Liver (tissue), 9 donors: ENCODE measurements around the gene OR2V1. TPM values are rescaled to one million over a fixed set of nuclear protein-coding genes. Genes with fewer than 3 reads are reported as not detected.
"Not testable (repeated sequence)": the region's sequence is repeated elsewhere in the genome, so short reads cannot be mapped to it uniquely, and the experiment has no call there.

ENCODE experiments used
- DNase-seq: peaks from one replicate; pipeline ENCODE4 v3.0.0-alpha.2; 2017; ENCODE audit warnings: low spot score
- H3K27ac ChIP-seq, 2 donors: one replicate each; pipeline ENCODE4 v1.7.0; 2013; ENCODE audit warnings: inconsistent platforms in 2 of 2, low read length in 2 of 2, control low read depth in 1 of 2, low read depth in 1 of 2, mild to moderate bottlenecking in 1 of 2
- H3K27me3 ChIP-seq, 4 donors: one replicate each; pipeline versions ENCODE4 v1.6.1 to v1.7.0; 2013; ENCODE audit warnings: low read length in 3 of 4, inconsistent platforms in 1 of 4, mild to moderate bottlenecking in 1 of 4, moderate library complexity in 1 of 4; ENCODE audit not compliant: control insufficient read depth in 4 of 4, insufficient read depth in 4 of 4
- H3K36me3 ChIP-seq, 4 donors: one replicate each; pipeline versions ENCODE4 v1.6.1 to v1.7.0; 2013; ENCODE audit warnings: low read length in 3 of 4, mild to moderate bottlenecking in 3 of 4, low read depth in 1 of 4, moderate library complexity in 1 of 4; ENCODE audit not compliant: control insufficient read depth in 4 of 4, insufficient read depth in 3 of 4
- H3K4me1 ChIP-seq, 4 donors: one replicate each; pipeline versions ENCODE4 v1.6.1 to v1.7.0; 2013; ENCODE audit warnings: low read length in 3 of 4, mild to moderate bottlenecking in 3 of 4, moderate library complexity in 1 of 4; ENCODE audit not compliant: control insufficient read depth in 4 of 4, insufficient read depth in 4 of 4
- H3K4me3 ChIP-seq, 3 donors: one replicate each; pipeline versions ENCODE4 v1.6.1 to v1.7.0; 2013; ENCODE audit warnings: low read length in 3 of 3, control low read depth in 1 of 3, low read depth in 1 of 3, mild to moderate bottlenecking in 1 of 3
- H3K9ac ChIP-seq, 2 donors: one replicate each; pipeline ENCODE4 v1.7.0; 2013; ENCODE audit warnings: low read length in 2 of 2, mild to moderate bottlenecking in 2 of 2, moderate library complexity in 2 of 2, control low read depth in 1 of 2, low read depth in 1 of 2
- H3K9me3 ChIP-seq, 4 donors: one replicate each; pipeline versions ENCODE4 v1.6.1 to v1.7.0; 2013; ENCODE audit warnings: low read length in 3 of 4; ENCODE audit not compliant: control insufficient read depth in 4 of 4
- EGR1 ChIP-seq, 2 donors: IDR thresholded peaks; 2 replicates each; pipeline ENCODE4 v1.6.1; 2016 to 2018; ENCODE audit warnings: antibody characterized with exemption in 2 of 2, low read depth in 2 of 2
- HNF4A ChIP-seq, 2 donors: conservative IDR thresholded peaks; 2 replicates each; pipeline ENCODE4 v1.6.1; 2016; ENCODE audit warnings: antibody characterized with exemption in 2 of 2, mild to moderate bottlenecking in 2 of 2
- NR2F2 ChIP-seq: IDR thresholded peaks from 2 replicates; pipeline ENCODE4 v1.6.1; 2016; ENCODE audit warnings: antibody characterized with exemption
- REST ChIP-seq: IDR thresholded peaks from 2 replicates; pipeline ENCODE4 v1.6.1; 2016; ENCODE audit warnings: antibody characterized with exemption, mild to moderate bottlenecking
- RXRA ChIP-seq, 2 donors: IDR thresholded peaks; 2 replicates each; pipeline ENCODE4 v1.6.1; 2017 to 2018; ENCODE audit warnings: antibody characterized with exemption in 2 of 2, mild to moderate bottlenecking in 1 of 2
- WGBS: extraction: QIAGEN DNeasy Blood & Tissue Kit; methylation state at CpG from one replicate; pipeline ENCODE4 v1.1.7; 2013; 5-methylcytosine and 5-hydroxymethylcytosine counted together
- polyA plus RNA-seq, 2 donors: library from polyadenylated mRNA; stranded (reverse) in 1 of 2; unstranded in 1 of 2; fragments of 200-250 nt in 1 of 2; fragments of >200 nt in 1 of 2; fragmentation: Nextera tagmentation in 1 of 2; extraction: Ambion mirVana in 1 of 2; gene quantifications; one replicate each; pipeline versions ENCODE4 v1.2.1 to v1.2.3, GENCODE V29; 2013 to 2015
- total RNA-seq, 2 donors: library from RNA; depleted of rRNA; stranded (reverse); fragments of >200 nt; gene quantifications; one replicate each; pipeline ENCODE4 v1.2.3, GENCODE V29; 2014
- TF ChIP-seq, protein P1 (sequence below): IDR thresholded peaks from 2 replicates; pipeline ENCODE4 v1.6.1; 2016; ENCODE audit warnings: antibody characterized with exemption
- donor health status: healthy.
- donor health status: healthy.
- donor health status: healthy.
- donor health status: healthy.
- donor health status: healthy.

Gene OR2V1
- total and polyA plus RNA-seq, 4 donors: not detected

GRCh38 chr5:181099602-181100086 is 31.3 kb downstream of the OR2V1 start (continued):
- TF ChIP-seq HNF4A (conservative IDR thresholded peaks at IDR 0.05) (no peak), RXRA (IDR thresholded peaks at IDR 0.05) (no peak), NR2F2 (no peak), REST (no peak), EGR1 (IDR thresholded peaks at IDR 0.05; ENCODE audit: low read depth in 2 of 2) (no peak)
- TF ChIP-seq, protein P1, sequence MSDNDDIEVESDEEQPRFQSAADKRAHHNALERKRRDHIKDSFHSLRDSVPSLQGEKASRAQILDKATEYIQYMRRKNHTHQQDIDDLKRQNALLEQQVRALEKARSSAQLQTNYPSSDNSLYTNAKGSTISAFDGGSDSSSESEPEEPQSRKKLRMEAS: no peak

- Histone ChIP-seq H3K27ac (no peak overlapping the region), H3K27me3 (peaks cover 0 to 8% (median 3%) of the 10 kb centered on the region in 4 donors), H3K9me3 (no peaks in the 10 kb centered on the region), H3K9ac (no peak overlapping the region), H3K36me3 (no peaks in the 10 kb centered on the region), H3K4me1 (peaks cover 0 to 4% (median 0%) of the 10 kb centered on the region in 4 donors), H3K4me3 (no peak overlapping the region)
- 23% methylated on average over 20 of the region's 22 CpGs for WGBS
- DNase-seq: no peak
- TF ChIP-seq REST: no peak
- TF ChIP-seq NR2F2: no peak
Observed at GRCh38 chr5:181098762-181099601, 32.0 kb downstream of the OR2V1 start.

DNA sequence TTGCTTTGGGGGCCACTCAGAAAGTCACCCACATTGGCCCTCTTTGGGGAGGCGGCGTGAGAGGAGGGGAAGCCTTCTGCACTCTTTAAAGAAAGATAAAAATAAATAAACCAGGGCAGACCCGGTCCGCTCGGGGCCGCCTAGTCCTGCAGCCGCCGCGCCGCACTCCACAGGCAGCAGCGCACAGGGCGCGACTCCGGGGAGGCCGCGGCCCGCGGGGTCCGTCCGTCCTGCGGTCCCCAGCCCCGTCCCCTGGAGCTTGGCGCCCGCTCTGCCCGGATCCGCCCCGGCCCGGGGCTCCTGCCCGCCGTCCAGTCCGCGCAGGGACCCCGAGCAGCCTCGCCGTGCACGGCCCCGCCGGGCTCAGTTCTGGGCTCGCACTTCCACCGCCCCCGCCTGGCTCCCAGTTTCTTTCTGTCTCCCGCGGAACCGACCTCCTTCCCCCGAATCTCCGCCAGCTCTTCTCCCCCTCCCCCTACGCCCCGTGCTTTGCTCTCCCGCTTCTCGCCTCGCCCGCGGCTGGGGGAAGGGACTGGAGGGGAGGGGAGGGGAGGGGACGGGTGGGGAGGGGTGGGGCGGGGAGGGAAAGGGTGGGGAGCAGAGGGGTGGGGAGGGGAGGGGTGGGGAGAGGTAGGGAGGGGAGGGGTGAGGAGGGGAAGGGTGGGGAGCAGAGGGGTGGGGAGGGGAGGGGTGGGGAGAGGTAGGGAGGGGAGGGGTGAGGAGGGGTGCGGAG is 33.0 kb downstream of the OR2V1 start:
- H3K4me3 ChIP-seq, H3K27me3 ChIP-seq, H3K9ac ChIP-seq, H3K27ac ChIP-seq, H3K36me3 ChIP-seq, H3K9me3 ChIP-seq, DNase-seq, H3K4me1 ChIP-seq: not testable (repeated sequence)
- no CpG with 5 or more reads among the region's 56 CpGs for WGBS

GRCh38 chr5:181097383-181097753 is 33.6 kb downstream of the OR2V1 start:
- not testable (repeated sequence) for H3K4me3 ChIP-seq, H3K9me3 ChIP-seq, DNase-seq, H3K4me1 ChIP-seq, H3K27ac ChIP-seq, H3K36me3 ChIP-seq, H3K9ac ChIP-seq, H3K27me3 ChIP-seq
- WGBS: no CpG with 5 or more reads among the region's 26 CpGs

DNA sequence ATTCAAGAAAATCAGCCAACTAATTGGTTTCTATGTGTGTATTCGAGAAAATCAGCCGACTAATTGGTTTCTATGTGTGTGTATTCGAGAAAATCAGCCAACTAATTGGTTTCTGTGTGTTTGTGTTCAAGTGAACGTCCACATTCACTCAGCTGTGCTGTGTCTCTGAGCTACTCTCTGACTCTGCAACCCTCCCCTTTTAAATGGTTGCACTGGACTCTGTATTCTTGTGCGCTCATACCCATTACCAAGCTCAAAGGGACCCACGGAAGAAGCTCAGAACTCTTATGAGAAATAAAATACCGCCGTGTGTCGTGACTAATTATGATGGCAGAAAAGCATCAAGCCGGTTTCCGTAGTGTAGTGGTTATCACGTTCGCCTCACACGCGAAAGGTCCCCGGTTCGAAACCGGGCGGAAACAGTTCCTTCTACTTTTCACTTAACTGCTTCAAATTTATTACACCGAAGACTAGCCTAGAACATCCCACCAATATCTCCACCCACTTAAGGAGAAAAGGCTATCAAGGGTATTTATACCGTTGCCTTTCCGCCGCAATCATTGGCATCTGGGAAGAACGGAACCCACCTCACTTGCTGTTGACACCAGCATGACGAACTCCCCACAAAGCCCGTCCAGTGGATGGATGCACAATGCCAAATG is 34.1 kb downstream of the OR2V1 start:
- not testable (repeated sequence) for H3K9me3 ChIP-seq, DNase-seq, H3K27ac ChIP-seq, H3K36me3 ChIP-seq, H3K9ac ChIP-seq, H3K4me1 ChIP-seq, H3K4me3 ChIP-seq, H3K27me3 ChIP-seq
- WGBS: no CpG with 5 or more reads among the region's 26 CpGs
